ENCODE results near the gene CENPX.
A peak's percentile ranks its signal among the peaks of the same experiment; 100 is the strongest.

The CENPX gene

DNA sequence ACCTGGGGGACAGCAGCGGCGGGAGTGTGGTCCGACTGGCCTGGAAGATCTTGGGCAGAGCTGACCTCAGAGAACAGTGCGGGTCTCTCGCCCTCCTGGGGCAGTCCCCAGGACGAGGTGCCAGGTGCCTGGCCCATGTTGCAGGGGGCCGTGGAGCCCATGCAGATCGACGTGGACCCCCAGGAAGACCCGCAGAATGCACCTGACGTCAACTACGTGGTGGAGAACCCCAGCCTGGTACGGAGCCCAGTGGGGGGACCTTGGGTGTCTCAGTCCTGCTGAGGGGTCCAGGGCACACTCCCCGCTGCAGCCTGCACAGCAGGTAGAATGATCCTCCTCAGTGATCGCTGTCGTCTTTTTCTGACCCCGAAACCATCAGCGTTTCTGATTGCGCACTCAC is 30.5 kb upstream of the CENPX start:
- ATAC-seq: no peak
- TF ChIP-seq TOX (CRISPR knock-in tag; IDR thresholded peaks at IDR 0.05; ENCODE audit: borderline replicate concordance) (no peak), BACH2 (CRISPR knock-in tag; IDR thresholded peaks at IDR 0.05; ENCODE audit: borderline replicate concordance) (no peak), CSDC2 (CRISPR knock-in tag; IDR thresholded peaks at IDR 0.05) (no peak), ZNF8 (CRISPR knock-in tag; IDR thresholded peaks at IDR 0.05) (no peak), PPARA (CRISPR knock-in tag; IDR thresholded peaks at IDR 0.05; ENCODE audit: borderline replicate concordance) (no peak), ZFP30 (CRISPR knock-in tag; IDR thresholded peaks at IDR 0.05) (no peak), ZNF565 (CRISPR knock-in tag; conservative IDR thresholded peaks at IDR 0.05; ENCODE audit: low read depth) (no peak), ZC3H10 (CRISPR knock-in tag; IDR thresholded peaks at IDR 0.05) (no peak), ZFP3 (CRISPR knock-in tag; IDR thresholded peaks at IDR 0.05) (no peak), SNAI2 (CRISPR knock-in tag; IDR thresholded peaks at IDR 0.05) (no peak), GLIS3 (CRISPR knock-in tag; IDR thresholded peaks at IDR 0.05) (no peak)
- TF ChIP-seq, protein P1, sequence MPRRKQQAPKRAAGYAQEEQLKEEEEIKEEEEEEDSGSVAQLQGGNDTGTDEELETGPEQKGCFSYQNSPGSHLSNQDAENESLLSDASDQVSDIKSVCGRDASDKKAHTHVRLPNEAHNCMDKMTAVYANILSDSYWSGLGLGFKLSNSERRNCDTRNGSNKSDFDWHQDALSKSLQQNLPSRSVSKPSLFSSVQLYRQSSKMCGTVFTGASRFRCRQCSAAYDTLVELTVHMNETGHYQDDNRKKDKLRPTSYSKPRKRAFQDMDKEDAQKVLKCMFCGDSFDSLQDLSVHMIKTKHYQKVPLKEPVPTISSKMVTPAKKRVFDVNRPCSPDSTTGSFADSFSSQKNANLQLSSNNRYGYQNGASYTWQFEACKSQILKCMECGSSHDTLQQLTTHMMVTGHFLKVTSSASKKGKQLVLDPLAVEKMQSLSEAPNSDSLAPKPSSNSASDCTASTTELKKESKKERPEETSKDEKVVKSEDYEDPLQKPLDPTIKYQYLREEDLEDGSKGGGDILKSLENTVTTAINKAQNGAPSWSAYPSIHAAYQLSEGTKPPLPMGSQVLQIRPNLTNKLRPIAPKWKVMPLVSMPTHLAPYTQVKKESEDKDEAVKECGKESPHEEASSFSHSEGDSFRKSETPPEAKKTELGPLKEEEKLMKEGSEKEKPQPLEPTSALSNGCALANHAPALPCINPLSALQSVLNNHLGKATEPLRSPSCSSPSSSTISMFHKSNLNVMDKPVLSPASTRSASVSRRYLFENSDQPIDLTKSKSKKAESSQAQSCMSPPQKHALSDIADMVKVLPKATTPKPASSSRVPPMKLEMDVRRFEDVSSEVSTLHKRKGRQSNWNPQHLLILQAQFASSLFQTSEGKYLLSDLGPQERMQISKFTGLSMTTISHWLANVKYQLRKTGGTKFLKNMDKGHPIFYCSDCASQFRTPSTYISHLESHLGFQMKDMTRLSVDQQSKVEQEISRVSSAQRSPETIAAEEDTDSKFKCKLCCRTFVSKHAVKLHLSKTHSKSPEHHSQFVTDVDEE (CRISPR knock-in tag; IDR thresholded peaks at IDR 0.05): no peak
- TF ChIP-seq, protein P2, sequence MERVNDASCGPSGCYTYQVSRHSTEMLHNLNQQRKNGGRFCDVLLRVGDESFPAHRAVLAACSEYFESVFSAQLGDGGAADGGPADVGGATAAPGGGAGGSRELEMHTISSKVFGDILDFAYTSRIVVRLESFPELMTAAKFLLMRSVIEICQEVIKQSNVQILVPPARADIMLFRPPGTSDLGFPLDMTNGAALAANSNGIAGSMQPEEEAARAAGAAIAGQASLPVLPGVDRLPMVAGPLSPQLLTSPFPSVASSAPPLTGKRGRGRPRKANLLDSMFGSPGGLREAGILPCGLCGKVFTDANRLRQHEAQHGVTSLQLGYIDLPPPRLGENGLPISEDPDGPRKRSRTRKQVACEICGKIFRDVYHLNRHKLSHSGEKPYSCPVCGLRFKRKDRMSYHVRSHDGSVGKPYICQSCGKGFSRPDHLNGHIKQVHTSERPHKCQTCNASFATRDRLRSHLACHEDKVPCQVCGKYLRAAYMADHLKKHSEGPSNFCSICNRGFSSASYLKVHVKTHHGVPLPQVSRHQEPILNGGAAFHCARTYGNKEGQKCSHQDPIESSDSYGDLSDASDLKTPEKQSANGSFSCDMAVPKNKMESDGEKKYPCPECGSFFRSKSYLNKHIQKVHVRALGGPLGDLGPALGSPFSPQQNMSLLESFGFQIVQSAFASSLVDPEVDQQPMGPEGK (CRISPR knock-in tag; IDR thresholded peaks at IDR 0.05; ENCODE audit: borderline replicate concordance): no peak
- TF ChIP-seq, protein P3, sequence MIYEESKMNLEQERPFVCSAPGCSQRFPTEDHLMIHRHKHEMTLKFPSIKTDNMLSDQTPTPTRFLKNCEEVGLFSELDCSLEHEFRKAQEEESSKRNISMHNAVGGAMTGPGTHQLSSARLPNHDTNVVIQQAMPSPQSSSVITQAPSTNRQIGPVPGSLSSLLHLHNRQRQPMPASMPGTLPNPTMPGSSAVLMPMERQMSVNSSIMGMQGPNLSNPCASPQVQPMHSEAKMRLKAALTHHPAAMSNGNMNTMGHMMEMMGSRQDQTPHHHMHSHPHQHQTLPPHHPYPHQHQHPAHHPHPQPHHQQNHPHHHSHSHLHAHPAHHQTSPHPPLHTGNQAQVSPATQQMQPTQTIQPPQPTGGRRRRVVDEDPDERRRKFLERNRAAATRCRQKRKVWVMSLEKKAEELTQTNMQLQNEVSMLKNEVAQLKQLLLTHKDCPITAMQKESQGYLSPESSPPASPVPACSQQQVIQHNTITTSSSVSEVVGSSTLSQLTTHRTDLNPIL (CRISPR knock-in tag; IDR thresholded peaks at IDR 0.05; ENCODE audit: low read depth): no peak
- TF ChIP-seq, protein P4, sequence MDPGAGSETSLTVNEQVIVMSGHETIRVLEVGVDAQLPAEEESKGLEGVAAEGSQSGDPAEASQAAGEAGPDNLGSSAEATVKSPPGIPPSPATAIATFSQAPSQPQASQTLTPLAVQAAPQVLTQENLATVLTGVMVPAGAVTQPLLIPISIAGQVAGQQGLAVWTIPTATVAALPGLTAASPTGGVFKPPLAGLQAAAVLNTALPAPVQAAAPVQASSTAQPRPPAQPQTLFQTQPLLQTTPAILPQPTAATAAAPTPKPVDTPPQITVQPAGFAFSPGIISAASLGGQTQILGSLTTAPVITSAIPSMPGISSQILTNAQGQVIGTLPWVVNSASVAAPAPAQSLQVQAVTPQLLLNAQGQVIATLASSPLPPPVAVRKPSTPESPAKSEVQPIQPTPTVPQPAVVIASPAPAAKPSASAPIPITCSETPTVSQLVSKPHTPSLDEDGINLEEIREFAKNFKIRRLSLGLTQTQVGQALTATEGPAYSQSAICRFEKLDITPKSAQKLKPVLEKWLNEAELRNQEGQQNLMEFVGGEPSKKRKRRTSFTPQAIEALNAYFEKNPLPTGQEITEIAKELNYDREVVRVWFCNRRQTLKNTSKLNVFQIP (CRISPR knock-in tag; IDR thresholded peaks at IDR 0.05; ENCODE audit: borderline replicate concordance, low read depth): no peak

DNA sequence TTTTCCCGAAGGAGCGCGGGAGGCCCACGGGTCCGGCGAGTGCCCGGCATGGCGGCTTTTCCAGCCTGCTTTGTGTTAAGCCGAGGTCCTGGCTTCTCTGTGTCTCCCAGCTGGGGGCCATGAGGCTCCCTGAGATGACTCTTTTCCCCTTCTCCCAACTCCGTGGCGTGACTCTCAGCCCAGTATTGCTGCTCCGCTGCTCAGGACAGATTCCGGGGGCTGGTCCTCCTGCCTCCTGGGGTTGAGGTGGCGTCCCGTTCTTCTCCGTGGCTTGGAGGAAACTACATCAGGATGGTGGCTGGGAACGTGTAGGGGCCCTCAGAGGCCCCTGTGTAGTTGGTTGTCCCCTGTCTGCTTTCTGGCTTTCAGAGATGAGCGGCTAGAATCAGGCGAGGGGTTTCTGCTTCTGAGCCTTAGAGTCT is 30.0 kb upstream of the CENPX start:
- TF ChIP-seq ZFP30 (CRISPR knock-in tag; IDR thresholded peaks at IDR 0.05): no peak
- no peak for TF ChIP-seq ZNF8 (CRISPR knock-in tag; IDR thresholded peaks at IDR 0.05)
- TF ChIP-seq, protein P1 (CRISPR knock-in tag; IDR thresholded peaks at IDR 0.05): no peak
- no peak for TF ChIP-seq ESRRG (CRISPR knock-in tag; IDR thresholded peaks at IDR 0.05)
- TF ChIP-seq ISL1 (CRISPR knock-in tag; IDR thresholded peaks at IDR 0.05): no peak
- no peak for TF ChIP-seq ZNF70 (CRISPR knock-in tag; IDR thresholded peaks at IDR 0.05)
- TF ChIP-seq SNAI2 (CRISPR knock-in tag; IDR thresholded peaks at IDR 0.05): no peak
- TF ChIP-seq ZC3H10 (CRISPR knock-in tag; IDR thresholded peaks at IDR 0.05): no peak
- no peak for TF ChIP-seq PPARA (CRISPR knock-in tag; IDR thresholded peaks at IDR 0.05; ENCODE audit: borderline replicate concordance)
- TF ChIP-seq GLIS3 (CRISPR knock-in tag; IDR thresholded peaks at IDR 0.05): no peak
- TF ChIP-seq, protein P2 (CRISPR knock-in tag; IDR thresholded peaks at IDR 0.05; ENCODE audit: borderline replicate concordance): no peak
- TF ChIP-seq ZFP3 (CRISPR knock-in tag; IDR thresholded peaks at IDR 0.05): no peak
- no peak for TF ChIP-seq ARNTL (CRISPR knock-in tag; IDR thresholded peaks at IDR 0.05; ENCODE audit: borderline replicate concordance, low read depth)
- TF ChIP-seq TOX (CRISPR knock-in tag; IDR thresholded peaks at IDR 0.05; ENCODE audit: borderline replicate concordance): no peak
- TF ChIP-seq RARB (CRISPR knock-in tag; IDR thresholded peaks at IDR 0.05): no peak
- no peak for TF ChIP-seq ZNF565 (CRISPR knock-in tag; conservative IDR thresholded peaks at IDR 0.05; ENCODE audit: low read depth)
- TF ChIP-seq, protein P3 (CRISPR knock-in tag; IDR thresholded peaks at IDR 0.05; ENCODE audit: low read depth): no peak

More for the DNA sequence above, 30.0 kb upstream of the CENPX start:
- ATAC-seq: peak; percentile 1
